ENCODE results near the gene DLL1.
"Not testable (repeated sequence)": the region's sequence is repeated elsewhere in the genome, so short reads cannot be mapped to it uniquely, and the experiment has no call there.

DLL1 gene

DNA sequence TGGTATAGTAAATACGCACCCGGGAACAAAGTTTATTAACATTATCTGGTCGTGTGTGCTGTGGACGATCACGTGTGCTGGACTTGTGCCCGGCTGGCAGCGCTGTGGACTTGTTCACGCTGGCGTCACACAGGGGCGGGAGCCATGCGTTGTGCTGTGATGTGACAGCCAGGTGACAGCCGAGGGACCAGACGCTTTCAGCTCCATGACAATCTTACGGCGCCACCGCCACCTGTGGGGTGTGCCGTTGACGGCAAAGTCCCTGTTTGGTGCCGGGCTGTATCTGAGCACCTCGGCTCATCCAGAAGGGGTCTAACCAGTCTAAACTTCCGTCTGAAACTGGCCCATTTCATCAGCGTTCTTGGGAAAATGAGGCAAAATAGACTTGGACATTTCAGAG lies 25.2 kb downstream of the DLL1 start:
- no peak overlapping the region for H2AFZ ChIP-seq (ENCODE audit: low read length, unreplicated experiment)
- no peaks in the 10 kb centered on the region for H3K4me1 ChIP-seq (ENCODE audit: control insufficient read depth, insufficient read depth, low read length, unreplicated experiment)
- no peaks in the 10 kb centered on the region for H3K27me3 ChIP-seq (ENCODE audit: insufficient read depth, low read length)
- H3K27ac ChIP-seq (ENCODE audit: low read depth, low read length): no peak overlapping the region
- H3K36me3 ChIP-seq (ENCODE audit: insufficient read depth, low read length): no peaks in the 10 kb centered on the region
- no peak overlapping the region for H3K4me3 ChIP-seq (ENCODE audit: low read depth, low read length)
- H3K79me2 ChIP-seq (ENCODE audit: control insufficient read depth, insufficient read depth, low read length, unreplicated experiment): no peaks in the 10 kb centered on the region

DNA sequence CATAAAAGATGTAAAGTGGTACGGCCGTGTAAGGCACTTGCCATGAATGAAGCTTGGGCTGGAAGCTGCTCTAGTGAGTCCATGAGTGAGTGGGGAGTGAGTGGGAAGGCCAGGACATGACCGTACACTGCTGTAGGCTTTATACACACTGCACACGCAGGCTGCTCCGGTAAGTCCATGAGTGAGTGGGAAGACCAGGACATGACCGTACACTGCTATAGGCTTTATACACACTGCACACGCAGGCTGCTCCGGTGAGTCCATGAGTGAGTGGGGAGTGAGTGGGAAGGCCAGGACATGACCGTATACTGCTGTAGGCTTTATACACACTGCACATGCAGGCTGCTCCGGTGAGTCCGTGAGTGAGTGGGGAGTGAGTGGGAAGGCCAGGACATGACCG lies 26.2 kb downstream of the DLL1 start:
- not testable (repeated sequence) for H3K27me3 ChIP-seq (ENCODE audit: insufficient read depth, low read length); H3K27ac ChIP-seq (ENCODE audit: low read depth, low read length); H3K79me2 ChIP-seq (ENCODE audit: control insufficient read depth, insufficient read depth, low read length, unreplicated experiment); H2AFZ ChIP-seq (ENCODE audit: low read length, unreplicated experiment); H3K36me3 ChIP-seq (ENCODE audit: insufficient read depth, low read length); H3K4me1 ChIP-seq (ENCODE audit: control insufficient read depth, insufficient read depth, low read length, unreplicated experiment); H3K4me3 ChIP-seq (ENCODE audit: low read depth, low read length)

GRCh38 chr6:170264086-170264485 lies 26.8 kb downstream of the DLL1 start:
- Histone ChIP-seq H3K79me2 (ENCODE audit: control insufficient read depth, insufficient read depth, low read length, unreplicated experiment) (no peaks in the 10 kb centered on the region), H3K4me3 (ENCODE audit: low read depth, low read length) (no peak overlapping the region), H3K27ac (ENCODE audit: low read depth, low read length) (no peak overlapping the region), H3K27me3 (ENCODE audit: insufficient read depth, low read length) (no peaks in the 10 kb centered on the region), H3K4me1 (ENCODE audit: control insufficient read depth, insufficient read depth, low read length, unreplicated experiment) (no peaks in the 10 kb centered on the region), H2AFZ (ENCODE audit: low read length, unreplicated experiment) (no peak overlapping the region), H3K36me3 (ENCODE audit: insufficient read depth, low read length) (no peaks in the 10 kb centered on the region)

DNA sequence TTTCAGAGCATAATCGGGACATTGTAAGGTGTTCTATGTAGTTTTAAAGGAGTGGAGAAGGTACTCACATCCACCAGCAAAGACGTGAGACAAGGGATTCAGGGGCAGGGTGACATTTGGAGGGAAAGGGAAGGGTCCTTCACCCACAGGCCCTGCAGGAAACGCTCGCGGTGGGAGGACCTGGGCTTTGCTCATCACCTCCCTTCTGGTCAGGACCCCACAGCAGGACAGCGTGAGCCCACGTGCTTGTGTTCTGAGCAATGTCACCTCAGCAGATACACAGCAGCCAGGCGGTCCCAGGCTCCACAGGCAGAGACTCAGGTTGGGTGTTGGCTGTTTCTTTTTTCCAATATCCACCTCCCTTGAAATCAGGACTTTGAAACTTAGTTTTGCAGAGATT lies 27.5 kb downstream of the DLL1 start:
- Histone ChIP-seq H3K27me3 (ENCODE audit: insufficient read depth, low read length) (no peaks in the 10 kb centered on the region), H2AFZ (ENCODE audit: low read length, unreplicated experiment) (no peak overlapping the region), H3K4me1 (ENCODE audit: control insufficient read depth, insufficient read depth, low read length, unreplicated experiment) (no peaks in the 10 kb centered on the region), H3K27ac (ENCODE audit: low read depth, low read length) (no peak overlapping the region), H3K36me3 (ENCODE audit: insufficient read depth, low read length) (no peaks in the 10 kb centered on the region), H3K4me3 (ENCODE audit: low read depth, low read length) (no peak overlapping the region), H3K79me2 (ENCODE audit: control insufficient read depth, insufficient read depth, low read length, unreplicated experiment) (no peaks in the 10 kb centered on the region)

DNA sequence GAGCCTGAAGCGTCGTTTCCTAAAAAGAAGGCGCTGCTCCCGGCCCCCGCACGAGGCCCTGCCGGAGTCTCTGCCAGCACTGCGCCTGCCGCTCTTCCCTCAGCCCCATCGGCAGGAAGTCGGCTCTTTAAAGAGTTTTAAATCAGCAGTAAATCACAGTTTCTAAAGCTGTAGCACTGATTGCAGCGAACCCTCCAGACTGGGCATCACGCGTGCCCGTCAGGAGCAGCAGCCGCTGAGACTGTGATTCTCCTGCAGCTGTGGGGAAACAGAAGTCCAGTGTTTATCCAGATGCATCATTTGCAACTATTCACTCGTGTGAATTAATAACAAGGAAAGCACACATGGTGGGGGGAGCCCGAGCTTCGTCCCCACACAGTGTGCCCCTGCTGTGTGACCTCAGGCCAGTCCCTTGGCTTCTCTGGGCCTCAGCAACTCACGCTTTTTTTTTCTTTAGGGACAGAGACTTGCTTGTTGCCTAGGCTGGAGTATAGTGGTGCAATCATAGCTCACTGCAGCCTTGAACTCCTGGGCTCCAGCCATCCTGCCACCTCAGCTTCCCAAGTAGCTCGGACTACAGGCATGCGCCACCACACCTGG lies 28.3 kb downstream of the DLL1 start:
- no peaks in the 10 kb centered on the region for H3K4me1 ChIP-seq (ENCODE audit: control insufficient read depth, insufficient read depth, low read length, unreplicated experiment)
- H3K79me2 ChIP-seq (ENCODE audit: control insufficient read depth, insufficient read depth, low read length, unreplicated experiment): no peaks in the 10 kb centered on the region
- H2AFZ ChIP-seq (ENCODE audit: low read length, unreplicated experiment): no peak overlapping the region

DNA sequence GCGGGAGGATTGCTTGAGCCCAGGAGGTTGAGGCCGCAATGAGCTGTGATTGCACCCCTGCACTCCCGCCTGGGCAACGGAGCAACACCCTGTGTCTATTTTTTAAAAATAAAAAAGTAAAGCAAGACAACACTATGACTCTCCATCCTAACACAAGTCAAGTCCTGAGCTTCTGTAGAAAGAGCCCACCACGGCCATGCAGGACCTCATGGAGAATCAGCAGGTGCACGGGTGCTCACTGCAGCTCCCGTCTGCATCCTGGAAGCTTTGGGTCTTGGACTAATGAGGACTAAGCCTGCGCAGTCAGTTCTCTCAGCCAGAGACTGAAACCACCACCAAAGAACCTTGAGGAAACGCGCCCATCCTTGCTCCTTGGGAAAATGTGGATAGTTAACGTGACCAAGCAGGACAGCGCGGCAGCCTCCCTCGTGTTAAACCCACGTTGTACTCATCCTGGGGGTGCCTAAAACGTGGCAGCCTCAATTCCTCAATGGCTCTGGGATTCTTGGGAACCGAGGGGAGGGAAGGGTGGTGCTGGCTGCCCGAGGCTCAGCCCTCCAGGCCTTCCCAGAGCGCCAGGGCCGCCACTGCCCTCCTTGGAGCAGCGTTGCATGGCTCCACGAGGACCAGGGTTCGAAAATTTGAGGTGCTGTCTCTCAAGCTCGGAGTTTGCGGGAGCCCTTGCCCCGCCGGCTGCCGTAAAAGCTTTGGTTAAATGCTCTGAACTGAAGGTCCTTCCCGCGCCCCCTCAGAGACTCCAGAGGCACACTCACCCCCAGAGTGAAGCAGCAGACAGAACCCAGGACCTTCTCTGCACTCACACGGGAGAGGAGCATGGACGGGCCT lies 29.0 kb downstream of the DLL1 start:
- no peak overlapping the region for H3K4me3 ChIP-seq (ENCODE audit: low read depth, low read length)
- no peak overlapping the region for H3K27ac ChIP-seq (ENCODE audit: low read depth, low read length)
- H2AFZ ChIP-seq (ENCODE audit: low read length, unreplicated experiment): no peak overlapping the region
- no peaks in the 10 kb centered on the region for H3K4me1 ChIP-seq (ENCODE audit: control insufficient read depth, insufficient read depth, low read length, unreplicated experiment)
- no peaks in the 10 kb centered on the region for H3K36me3 ChIP-seq (ENCODE audit: insufficient read depth, low read length)
- H3K79me2 ChIP-seq (ENCODE audit: control insufficient read depth, insufficient read depth, low read length, unreplicated experiment): no peaks in the 10 kb centered on the region
- H3K27me3 ChIP-seq (ENCODE audit: insufficient read depth, low read length): no peaks in the 10 kb centered on the region

More for the DNA sequence above, 28.3 kb downstream of the DLL1 start:
- H3K27ac ChIP-seq (ENCODE audit: low read depth, low read length): no peak overlapping the region
- no peak overlapping the region for H3K4me3 ChIP-seq (ENCODE audit: low read depth, low read length)
- no peaks in the 10 kb centered on the region for H3K36me3 ChIP-seq (ENCODE audit: insufficient read depth, low read length)
- no peaks in the 10 kb centered on the region for H3K27me3 ChIP-seq (ENCODE audit: insufficient read depth, low read length)

DNA sequence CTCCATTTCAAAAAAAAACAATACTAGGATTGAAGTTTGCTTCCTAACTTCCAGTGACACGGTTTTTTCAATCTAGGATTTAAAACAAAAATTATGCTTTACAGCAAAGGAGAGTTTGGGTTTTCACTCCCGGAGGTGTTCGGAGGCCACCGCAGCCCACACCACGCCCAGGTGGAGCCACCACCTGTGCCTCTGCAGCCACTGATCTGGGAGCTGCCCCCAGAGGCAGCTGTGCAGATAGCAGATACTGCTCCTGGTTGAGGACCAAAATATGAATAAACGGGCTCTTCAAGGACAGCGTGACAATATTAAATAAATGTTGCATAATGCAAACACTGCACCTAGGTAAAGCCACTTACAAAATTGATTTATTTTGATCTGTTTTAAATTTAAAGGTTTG lies 30.2 kb downstream of the DLL1 start:
- no peak overlapping the region for H3K4me3 ChIP-seq (ENCODE audit: low read depth, low read length)
- no peak overlapping the region for H2AFZ ChIP-seq (ENCODE audit: low read length, unreplicated experiment)
- no peaks in the 10 kb centered on the region for H3K4me1 ChIP-seq (ENCODE audit: control insufficient read depth, insufficient read depth, low read length, unreplicated experiment)
- H3K27ac ChIP-seq (ENCODE audit: low read depth, low read length): no peak overlapping the region
- H3K79me2 ChIP-seq (ENCODE audit: control insufficient read depth, insufficient read depth, low read length, unreplicated experiment): no peaks in the 10 kb centered on the region
- no peaks in the 10 kb centered on the region for H3K36me3 ChIP-seq (ENCODE audit: insufficient read depth, low read length)
- H3K27me3 ChIP-seq (ENCODE audit: insufficient read depth, low read length): no peaks in the 10 kb centered on the region

GRCh38 chr6:170259278-170259677 lies 31.6 kb downstream of the DLL1 start:
- Histone ChIP-seq H3K36me3 (ENCODE audit: insufficient read depth, low read length) (no peaks in the 10 kb centered on the region), H3K27ac (ENCODE audit: low read depth, low read length) (no peak overlapping the region), H3K4me1 (ENCODE audit: control insufficient read depth, insufficient read depth, low read length, unreplicated experiment) (no peaks in the 10 kb centered on the region), H3K27me3 (ENCODE audit: insufficient read depth, low read length) (no peaks in the 10 kb centered on the region), H3K4me3 (ENCODE audit: low read depth, low read length) (no peak overlapping the region), H3K79me2 (ENCODE audit: control insufficient read depth, insufficient read depth, low read length, unreplicated experiment) (no peaks in the 10 kb centered on the region), H2AFZ (ENCODE audit: low read length, unreplicated experiment) (no peak overlapping the region)

DNA sequence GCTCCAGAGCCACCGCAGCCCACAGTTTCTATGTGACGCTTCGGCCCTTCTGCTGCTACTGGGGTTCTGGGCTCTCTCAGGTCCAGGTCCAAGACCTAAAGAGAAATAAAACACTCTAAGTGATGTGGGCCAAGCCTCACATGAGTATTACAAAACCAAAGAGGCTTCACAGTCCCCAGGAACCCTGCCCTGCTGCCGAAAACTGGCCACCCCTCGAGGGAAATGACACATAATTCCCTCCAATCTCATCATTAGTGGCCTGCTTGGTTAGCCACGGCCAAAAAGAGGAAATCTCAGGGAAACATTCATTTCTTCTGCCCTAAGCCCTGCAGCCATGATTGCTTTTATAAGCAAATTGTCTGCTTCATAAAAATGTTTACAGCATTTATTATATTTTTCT lies 32.5 kb downstream of the DLL1 start:
- Histone ChIP-seq H2AFZ (ENCODE audit: low read length, unreplicated experiment) (no peak overlapping the region), H3K4me3 (ENCODE audit: low read depth, low read length) (no peak overlapping the region), H3K27me3 (ENCODE audit: insufficient read depth, low read length) (no peaks in the 10 kb centered on the region), H3K36me3 (ENCODE audit: insufficient read depth, low read length) (no peaks in the 10 kb centered on the region), H3K4me1 (ENCODE audit: control insufficient read depth, insufficient read depth, low read length, unreplicated experiment) (no peaks in the 10 kb centered on the region), H3K79me2 (ENCODE audit: control insufficient read depth, insufficient read depth, low read length, unreplicated experiment) (no peaks in the 10 kb centered on the region), H3K27ac (ENCODE audit: low read depth, low read length) (no peak overlapping the region)

DNA sequence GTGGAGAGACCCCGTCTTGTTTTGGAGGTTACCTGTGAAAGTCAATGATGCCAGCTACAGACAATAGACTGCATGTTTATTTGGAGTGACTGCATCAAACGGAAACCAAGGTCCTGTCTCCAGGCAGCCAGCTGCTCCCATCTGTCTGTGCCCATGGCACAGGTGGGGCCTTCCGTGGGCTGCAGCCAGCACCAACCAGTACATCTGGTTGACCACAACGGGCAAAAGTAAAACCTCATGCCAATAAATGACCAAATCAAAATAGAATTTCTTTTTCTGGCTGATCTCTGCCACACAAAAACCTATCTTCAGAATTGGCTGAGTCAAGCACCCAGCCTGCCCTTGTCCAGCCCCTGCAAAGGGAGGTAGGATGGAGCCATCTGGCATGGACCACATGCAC lies 33.5 kb downstream of the DLL1 start:
- Histone ChIP-seq H3K36me3 (ENCODE audit: insufficient read depth, low read length) (no peaks in the 10 kb centered on the region), H3K4me1 (ENCODE audit: control insufficient read depth, insufficient read depth, low read length, unreplicated experiment) (no peaks in the 10 kb centered on the region), H3K27ac (ENCODE audit: low read depth, low read length) (no peak overlapping the region), H3K4me3 (ENCODE audit: low read depth, low read length) (no peak overlapping the region), H3K27me3 (ENCODE audit: insufficient read depth, low read length) (no peaks in the 10 kb centered on the region), H2AFZ (ENCODE audit: low read length, unreplicated experiment) (no peak overlapping the region), H3K79me2 (ENCODE audit: control insufficient read depth, insufficient read depth, low read length, unreplicated experiment) (no peaks in the 10 kb centered on the region)

- no peaks in the 10 kb centered on the region for H3K79me2 ChIP-seq (ENCODE audit: control insufficient read depth, insufficient read depth, low read length, unreplicated experiment)
- H3K4me3 ChIP-seq (ENCODE audit: low read depth, low read length): no peak overlapping the region
- no peaks in the 10 kb centered on the region for H3K4me1 ChIP-seq (ENCODE audit: control insufficient read depth, insufficient read depth, low read length, unreplicated experiment)
- no peaks in the 10 kb centered on the region for H3K27me3 ChIP-seq (ENCODE audit: insufficient read depth, low read length)
- no peaks in the 10 kb centered on the region for H3K36me3 ChIP-seq (ENCODE audit: insufficient read depth, low read length)
- no peak overlapping the region for H3K27ac ChIP-seq (ENCODE audit: low read depth, low read length)
- H2AFZ ChIP-seq (ENCODE audit: low read length, unreplicated experiment): no peak overlapping the region
These were observed 34.2 kb downstream of the DLL1 start for GRCh38 chr6:170256641-170257040.

Measured in ACC112 (cell line).